GM21786 (cell line): ENCODE results near the gene AKT1.

Experiments
- ATAC-seq: cut with Tn5 transposase; IDR thresholded peaks from one replicate; pipeline ENCODE4 v1.9.1; 2021; ENCODE audit not compliant: unreplicated experiment

AKT1 gene

DNA sequence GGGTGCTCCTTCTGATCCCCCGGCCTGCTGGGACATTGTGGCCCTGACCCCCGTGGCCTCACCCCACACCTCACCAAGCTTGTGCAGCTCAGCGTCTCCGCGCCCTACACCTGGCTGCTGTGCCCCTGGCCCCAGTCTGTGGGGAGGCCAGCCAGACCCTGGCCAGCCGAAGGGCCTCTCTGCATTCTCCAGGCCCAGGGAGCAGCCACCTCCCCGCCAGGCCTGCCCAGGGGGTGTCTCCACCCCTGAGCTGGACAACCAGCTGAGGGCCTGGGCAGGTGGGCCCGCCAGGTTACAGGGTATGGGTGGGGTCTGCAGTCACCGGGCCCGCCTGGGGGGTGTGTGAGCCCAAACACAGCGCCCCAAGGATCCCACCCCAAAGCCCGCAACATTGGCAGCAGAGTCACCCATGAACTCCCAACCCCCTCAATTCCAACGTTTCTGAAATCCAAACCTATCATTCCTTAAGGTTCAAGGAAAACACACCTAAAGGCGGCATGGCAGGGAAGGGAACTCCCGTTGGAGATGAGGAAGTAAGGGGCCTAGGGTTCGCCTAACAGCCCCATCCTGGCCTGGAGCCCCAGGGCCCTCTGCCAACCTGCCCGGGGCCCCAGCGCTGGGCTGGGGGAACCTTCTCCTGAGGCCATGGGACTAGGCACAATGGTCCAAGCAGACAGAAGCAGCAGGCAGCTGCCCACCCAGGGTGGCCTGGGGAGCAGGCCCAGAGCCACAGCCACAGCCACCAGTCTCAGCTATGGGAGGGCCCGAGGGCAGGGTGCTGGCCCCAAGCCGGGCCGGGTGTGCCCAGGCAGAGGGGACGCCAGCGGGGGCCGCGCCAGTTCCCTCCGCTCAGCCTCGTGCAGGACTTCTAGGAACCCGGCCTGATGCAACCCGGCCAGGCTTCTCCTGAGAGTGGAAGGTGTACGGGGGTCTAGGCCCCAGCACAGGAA is 8.5 kb downstream of the AKT1 start:
- no peak for ATAC-seq

DNA sequence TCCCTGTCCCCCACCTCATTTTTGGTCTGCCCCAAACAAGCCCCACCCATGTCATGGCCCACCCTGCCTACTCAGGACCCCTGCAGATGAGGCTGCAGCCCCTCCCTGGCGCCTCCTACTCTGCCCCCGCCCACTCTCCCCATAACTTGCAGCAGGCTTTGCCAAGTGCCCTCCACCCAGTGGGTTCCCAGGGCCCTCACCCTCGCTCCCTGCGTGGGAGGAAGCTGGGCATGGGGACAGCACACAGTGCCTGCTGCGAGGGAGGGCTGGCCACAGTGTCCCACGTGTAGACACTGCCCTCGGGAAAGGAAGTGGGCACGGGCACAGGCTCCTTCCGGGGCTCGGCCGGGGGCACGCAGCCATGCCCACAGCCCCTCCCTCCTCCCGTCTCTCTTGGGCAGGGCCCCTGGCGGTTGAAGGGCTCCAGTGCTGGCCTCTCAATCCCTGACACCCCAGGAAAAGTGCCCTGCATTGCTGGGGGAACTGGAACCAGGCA is 9.4 kb downstream of the AKT1 start:
- ATAC-seq: no peak

DNA sequence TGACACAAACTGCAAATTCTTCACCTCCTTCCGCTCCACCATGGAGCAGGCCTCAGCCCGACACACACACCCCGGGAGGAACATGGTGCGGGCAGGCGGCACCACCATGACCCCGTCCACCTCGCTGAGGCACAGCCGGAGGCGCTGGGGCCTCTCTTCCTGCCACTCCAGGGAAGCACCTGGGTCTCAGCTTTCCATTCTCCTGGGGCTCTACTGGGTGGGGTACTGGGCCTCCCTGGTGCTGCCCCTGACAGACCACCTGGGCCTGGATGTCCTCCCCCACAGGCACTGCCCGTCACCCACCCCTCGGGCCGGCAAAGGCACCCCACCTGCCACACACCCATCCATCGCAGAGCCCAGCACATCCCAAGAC is 9.9 kb downstream of the AKT1 start:
- no peak for ATAC-seq

DNA sequence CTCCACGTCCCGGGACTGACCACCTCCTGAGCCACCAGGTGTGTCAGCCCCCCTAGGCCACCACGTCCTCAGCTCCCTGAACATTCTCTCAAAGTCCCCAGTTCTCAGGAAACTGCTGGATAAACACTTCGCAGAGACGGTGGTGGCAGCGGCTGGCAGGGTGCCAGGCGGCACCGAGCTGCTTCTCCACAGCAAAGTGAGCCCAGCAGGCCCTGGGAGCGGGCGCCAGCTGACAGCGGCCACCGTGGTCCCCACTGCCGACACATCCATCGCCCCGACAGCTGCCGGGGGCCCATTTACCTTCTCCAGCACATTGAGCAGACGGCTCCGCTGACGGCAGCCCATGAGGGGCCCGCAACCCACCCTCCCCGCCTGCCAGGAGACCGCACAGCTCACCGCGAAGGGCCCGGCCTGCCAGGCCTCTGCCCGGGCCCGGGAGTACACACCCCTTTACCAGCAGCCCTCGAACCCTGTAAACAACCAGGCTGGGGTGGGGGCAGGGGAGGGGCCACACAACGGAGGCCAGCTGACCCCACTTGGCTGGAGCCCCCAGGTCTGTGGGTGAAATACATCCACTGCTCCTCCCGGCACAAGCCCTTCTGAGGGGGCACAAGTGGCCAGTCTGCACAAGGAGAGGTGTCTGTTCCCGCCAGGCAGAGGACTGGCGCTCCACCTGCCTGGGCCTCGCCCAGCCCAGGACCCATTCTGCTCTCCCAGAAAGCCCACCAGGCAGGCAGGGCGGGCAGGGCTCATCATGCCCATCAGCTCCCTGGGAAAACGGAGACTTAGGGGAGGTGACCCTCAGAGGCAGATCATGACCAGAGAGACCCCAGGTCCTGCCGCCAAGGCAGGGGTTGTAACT is 10.5 kb downstream of the AKT1 start:
- no peak for ATAC-seq

DNA sequence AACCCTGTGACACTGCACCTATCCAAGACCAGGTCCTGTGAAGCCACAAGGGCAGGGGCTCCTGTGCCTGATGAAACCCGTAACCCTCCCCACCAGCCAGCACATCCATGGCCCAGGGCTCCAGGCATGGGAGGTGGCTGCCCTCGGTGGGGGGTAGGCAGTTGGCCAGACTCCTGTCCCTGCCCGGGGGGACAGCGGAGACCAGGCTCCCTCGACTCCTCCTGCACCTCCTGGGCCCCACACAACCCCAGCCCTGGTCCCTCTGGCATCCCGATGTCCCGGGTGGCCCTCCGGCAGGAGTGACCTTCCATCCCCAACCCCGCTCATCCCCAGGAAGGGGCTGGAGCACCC is 11.4 kb downstream of the AKT1 start:
- no peak for ATAC-seq

DNA sequence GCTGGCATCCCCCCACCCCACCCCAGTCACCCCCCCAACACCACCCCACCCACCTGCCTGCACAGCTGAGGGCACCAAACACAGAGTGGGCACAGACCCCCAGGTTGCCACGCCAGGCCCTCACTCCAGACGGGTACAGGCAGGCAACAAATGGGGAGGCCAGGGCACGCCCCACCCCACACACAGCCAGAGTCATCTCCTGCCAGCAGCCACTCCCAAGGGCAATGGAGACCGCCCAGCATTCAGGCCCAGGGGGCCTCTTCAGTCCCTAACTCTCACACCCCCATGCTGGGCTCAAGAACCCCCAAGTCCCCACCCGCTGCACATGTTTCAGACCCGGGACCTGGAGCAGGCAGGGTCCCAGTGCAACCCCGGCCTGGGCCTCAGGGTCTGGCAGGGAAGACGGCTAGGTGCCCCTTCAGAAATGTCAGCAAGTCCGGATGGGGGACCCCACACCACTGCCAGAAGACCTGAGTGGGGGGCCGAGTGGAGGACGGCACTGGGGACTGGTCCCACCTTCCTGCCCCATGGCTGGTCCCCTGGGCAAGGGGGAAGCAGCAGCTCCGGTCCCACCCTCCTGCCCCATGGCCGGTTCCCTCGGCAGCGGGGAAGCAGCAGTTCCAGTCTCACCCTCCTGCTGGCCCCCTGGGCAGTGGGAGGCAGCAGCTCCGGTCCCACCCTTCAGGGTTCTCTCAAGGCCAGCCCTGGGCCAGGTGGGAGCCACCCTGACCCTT is 11.9 kb downstream of the AKT1 start:
- no peak for ATAC-seq

DNA sequence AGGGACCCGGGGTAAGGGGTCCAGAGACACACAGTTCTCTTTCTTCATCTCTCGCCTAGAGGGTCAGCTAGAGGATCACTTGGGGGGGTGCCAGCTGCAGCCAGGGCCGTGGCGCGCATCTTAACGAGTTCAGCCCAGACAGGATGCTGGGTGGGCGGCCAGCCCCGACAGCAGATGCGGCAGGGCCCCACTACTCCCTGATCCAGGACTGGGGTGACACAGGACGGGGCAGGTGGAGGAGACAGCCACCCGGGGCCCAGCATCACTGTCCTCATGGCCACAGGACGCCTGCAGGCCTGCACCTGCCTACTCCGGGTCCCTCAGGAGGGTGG is 12.8 kb downstream of the AKT1 start:
- no peak for ATAC-seq

DNA sequence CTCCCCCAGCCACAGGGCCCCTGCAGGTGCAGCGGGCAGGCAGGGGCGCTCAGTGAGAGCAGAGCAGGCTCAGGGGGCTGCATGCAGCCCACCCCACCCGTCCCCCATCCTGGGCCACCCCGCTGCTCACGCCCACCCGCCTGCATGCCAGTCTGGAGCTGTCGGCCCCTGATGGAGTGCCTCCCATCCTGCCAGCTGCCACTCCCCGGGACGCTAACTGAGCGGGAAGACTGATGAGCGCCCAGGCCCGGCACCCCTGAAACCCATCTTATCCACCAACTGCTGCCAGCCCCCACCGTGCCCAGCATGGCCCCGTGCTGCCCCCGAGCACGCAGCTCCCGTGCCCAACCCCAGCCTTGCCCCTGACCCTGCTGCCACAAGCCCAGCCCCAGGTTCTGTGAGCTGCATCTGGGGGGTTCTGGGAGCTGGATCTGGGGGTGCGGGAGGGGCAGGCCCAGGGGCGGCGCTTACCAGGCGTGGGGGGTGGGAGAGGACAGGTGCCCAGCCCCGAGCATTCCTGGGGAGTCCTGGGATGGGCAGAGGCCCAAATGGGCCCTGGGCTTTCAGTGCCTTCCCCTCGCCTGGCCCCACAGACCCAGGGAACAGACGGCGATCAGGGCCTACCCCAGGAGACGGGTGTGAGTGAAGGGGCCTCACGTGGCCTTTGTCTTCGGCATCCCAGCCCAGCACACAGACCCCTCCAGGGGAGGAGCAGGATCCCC is 13.3 kb downstream of the AKT1 start:
- ATAC-seq: no peak

DNA sequence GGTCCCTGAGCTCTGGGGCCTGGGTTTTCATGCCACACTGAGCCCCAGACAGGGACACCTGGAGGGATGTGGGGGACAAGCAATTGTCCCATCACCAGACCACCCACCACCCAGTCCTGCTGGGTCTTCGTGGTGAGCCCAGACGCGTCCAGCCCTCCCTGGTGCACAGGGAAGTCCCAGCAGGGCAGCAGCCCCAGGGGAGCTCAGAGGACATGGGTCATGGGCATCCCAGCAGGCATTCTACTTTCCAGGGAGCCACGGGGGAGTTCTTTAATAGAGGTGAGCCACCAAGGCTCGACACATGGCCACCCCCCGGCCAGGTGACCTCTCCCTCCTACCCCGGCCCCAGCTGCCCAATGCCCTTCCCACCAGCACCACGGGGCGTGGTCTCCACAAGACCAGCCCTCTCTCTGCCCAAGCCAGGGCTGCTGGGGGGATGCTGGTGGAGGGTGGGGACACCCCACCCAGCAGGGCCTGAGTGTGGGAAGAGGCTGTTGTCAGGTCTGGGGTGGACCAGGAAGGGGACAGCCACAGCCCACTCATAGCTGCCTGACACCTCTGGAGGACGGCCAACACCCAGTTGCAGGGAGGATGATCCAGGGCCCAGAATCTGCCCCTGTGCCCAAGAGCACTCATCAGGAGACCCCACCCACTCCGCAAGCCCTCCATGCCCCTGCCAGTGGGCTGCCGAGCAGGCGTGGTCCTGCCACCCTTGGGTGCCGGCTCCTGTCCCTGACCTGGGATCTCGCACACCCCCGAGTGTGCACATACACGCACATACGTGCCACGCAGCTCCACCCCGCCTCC is 14.1 kb downstream of the AKT1 start:
- ATAC-seq: no peak

DNA sequence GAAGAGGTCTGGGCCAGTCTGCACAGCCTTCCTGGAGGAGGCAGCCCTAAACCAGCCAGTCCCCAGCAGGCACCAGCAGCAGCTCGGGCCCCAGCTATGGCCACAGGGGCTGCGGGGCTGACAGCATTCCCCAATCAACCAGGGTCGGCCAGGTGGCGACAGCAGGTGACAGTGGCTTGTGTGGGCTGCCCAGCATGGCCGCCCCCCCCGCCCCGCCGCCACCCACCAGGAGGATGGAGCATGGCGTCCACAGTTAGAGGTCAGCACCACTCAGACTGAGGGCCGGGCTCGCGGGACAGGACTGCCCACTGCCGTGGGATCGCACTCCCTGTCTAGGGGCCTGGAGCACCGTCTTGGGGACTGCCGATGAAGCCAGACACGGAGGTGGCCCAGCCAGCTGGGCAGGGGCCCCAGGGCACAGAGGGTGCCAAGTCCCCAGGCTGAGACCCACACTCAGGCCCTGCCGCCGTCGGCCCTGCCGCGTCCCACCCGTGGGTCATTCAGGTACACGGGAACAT is 15.0 kb downstream of the AKT1 start:
- ATAC-seq: no peak

DNA sequence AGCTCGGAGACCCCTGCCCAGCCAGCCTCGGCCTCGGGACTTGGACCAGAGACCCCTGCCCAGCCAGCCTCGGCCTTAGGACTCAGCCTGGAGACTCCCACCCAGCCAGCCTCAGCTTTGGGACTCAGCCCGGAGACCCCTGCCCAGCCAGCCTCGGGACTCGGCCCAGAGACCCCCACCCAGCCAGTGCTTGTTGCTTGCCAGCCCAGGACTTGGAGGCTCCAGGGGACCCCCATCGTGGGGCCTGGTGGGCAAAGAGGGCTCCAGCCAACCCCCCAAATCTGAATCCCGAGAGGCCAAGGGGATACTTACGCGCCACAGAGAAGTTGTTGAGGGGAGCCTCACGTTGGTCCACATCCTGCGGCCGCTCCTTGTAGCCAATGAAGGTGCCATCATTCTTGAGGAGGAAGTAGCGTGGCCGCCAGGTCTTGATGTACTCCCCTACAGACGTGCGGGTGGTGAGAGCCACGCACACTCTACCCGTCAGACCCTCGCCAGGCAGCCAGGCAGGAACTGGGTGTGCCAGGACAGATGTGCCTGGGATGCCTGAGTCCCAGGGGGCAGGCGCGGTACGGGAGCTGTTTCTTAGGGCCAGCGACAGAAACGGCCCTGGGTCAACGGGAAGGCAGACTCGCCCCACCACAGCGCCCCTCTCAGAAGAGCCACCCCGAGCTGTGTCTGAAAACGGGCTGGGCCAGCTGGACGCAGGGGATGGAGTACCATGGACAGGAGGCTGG is 15.6 kb downstream of the AKT1 start:
- no peak for ATAC-seq

DNA sequence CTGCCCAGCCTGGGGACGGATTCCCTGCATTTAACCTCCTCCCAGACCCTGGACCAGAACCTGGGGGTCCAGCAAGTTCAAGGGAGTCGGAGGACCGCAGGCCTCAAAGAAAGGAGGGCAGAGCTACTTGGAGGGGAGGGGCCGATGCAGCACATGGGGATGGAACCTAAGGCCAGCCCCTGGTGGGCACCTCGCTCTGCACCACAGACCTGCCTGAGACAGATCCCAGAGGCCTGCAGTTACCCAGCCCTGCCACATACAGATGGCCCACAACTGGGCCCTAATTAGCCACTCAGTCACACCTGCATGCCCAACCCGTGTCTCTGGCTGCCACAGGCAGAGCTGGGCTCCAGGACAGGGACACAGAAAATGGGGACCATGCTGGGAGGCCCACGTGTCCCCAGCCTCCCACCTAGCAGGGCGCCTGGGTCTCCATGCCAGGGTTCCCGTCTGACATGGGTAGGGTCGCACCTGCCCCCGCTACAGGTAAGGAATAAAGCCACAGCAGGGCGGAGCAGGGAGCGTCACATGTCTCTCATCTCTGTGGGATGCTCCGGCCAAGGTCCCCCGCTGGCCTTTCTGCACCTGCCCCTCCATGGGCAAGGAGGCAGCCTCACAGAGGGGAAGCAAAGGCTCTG is 16.7 kb downstream of the AKT1 start:
- no peak for ATAC-seq

DNA sequence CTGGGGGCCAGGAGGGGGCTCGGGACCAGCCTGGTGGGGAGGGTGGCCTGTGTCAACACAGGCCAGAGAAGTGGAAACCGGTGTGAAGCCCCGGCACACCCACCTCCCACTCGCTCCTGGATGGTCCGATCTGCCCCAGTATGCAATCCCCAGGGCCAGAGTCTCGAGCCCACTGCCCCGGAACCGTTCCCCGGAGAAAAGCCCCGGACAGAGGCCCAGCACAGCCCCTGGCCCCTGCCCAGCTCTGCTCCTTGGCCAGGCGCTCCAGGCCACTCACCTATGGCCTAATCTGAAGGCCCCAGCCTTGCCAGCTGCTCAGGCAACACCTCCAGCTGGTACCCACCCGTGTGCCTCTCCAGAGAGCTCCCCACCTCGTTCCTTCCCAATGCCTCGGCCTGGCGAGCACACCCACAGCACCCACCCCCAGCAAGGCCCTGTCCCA is 17.7 kb downstream of the AKT1 start:
- ATAC-seq: no peak

DNA sequence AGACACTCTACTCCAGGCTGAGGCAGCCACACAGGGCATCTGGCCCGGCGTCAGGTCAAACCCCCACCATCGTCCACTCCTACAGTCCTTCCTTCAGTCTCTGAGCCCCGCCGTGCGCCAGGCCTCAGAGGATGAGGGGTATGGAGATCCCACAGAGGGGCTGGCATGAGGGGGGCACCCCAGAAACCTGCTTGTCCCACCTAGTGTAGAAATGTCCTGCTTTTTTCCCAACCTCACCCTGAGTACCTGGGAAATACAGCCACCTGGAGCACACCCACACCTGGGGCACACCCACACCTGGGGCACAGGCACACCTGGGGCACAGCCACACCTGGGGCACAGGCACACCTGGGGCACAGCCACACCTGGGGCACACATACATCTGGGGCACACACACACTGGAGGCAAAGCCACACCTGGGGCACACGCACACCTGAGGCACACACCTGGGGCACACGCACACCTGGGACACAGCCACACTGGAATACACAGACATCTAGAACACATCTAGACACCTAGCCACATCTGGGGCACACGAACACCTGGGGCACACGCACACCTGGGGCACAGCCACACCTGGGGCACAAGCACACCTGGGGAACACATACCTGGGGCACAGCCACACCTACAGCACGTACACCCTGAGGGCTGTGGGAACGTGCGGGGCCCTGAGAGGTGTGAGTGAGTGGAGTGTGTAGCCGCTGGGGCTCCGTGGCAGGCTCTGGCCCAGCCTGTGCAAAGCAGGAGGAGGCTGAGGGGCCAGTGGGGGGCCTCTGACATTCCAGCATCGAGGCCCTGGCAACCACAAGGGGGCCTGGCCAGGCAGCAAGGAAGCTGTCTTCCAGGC is 18.4 kb downstream of the AKT1 start:
- no peak for ATAC-seq

DNA sequence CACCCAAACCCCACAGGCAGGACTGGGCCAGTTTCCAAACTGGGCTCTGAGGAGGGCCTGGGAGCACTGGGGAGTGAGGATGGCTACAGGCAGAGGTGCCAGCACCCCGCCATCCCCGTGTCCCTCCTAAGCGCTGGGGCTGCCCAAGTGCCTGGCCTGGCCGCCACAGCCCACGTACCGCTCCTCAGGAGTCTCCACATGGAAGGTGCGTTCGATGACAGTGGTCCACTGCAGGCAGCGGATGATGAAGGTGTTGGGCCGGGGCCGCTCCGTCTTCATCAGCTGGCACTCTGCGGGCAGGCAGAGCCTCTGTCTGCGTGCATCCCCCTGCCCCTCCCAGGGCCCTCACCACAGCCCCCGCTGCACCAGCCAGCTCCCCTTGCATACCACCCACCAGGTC is 19.1 kb downstream of the AKT1 start:
- no peak for ATAC-seq

DNA sequence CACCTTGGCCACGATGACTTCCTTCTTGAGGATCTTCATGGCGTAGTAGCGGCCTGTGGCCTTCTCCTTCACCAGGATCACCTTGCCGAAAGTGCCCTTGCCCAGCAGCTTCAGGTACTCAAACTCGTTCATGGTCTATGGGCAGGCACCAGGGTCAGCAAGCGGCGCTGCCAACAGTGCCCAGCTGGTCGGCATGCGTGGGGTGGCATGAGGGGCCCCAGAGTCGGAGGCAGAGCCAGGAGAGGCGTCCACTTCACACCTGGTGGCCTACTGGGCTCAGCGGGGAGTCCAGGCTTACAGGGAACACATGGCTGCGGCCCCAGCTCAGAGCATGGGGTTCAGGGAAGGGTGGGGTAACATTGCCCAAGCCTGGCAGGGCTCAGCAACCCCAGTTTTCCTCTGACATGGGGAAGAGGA is 20.5 kb downstream of the AKT1 start:
- no peak for ATAC-seq

DNA sequence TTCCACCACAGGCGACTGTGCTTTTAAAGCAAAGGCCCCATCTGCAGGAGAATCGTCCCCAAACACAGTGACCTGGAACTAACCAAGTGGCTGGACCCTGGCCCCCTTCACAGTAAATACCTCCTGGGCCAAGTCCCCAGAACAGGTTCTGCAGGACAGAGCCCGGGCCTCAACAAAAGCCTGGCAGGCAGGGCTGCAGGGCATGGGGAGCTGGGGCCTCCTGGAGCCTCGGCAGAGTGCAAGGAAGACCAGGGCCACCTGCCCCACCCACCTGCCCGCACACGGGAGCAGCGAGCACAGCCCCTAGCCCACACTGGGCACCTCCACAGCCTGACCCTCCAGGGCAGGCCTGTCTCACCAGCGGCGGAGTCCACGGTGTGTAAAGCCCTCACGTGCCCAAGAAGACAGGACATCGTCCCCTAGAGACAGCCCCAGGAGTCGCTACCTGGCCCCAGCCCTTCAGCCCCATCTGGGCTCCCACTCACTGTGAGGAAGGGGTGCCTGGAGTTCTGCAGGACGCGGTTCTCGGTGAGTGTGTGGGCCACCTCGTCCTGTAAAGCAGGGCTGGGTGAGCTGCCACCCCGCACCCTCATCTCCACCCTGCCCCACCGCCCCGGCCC is 21.0 kb downstream of the AKT1 start:
- ATAC-seq: no peak
